ENCODE results near the gene MORC4. TPM values are rescaled to one million over a fixed set of nuclear protein-coding genes. Genes with fewer than 3 reads are reported as not detected.
A peak's percentile ranks its signal among the peaks of the same experiment; 100 is the strongest.

Gene MORC4
- total and polyA plus RNA-seq, 8 donors = 1.3 to 33.8 (median 6.6) TPM

- DNase-seq = no peak
- H3K4me1 ChIP-seq = no peaks in the 10 kb centered on the region
- TF ChIP-seq POLR2A (IDR thresholded peaks at IDR 0.05) = no peak
- no peak for TF ChIP-seq POLR2AphosphoS5 (IDR thresholded peaks at IDR 0.05)
- H3K4me3 ChIP-seq = no peak overlapping the region
- WGBS, 5 donors = 21 to 39% (median 33%) methylated on average over 2 of the region's 2 CpGs
- H3K9me3 ChIP-seq = no peaks in the 10 kb centered on the region
- peaks cover 0 to 14% (median 0%) of the 10 kb centered on the region in 3 donors for H3K27me3 ChIP-seq
- H3K27ac ChIP-seq = no peak overlapping the region
- intact Hi-C loops (cut with DNase I; ENCODE audit: low total_unique reads) = no loop called here
- H3K36me3 ChIP-seq = no peaks in the 10 kb centered on the region
Observed at GRCh38 chrX:106921637-106922036, 78.4 kb downstream of the MORC4 start.

GRCh38 chrX:106919932-106920452 is 80.0 kb downstream of the MORC4 start, which contains the start of gene CLDN2:
CLDN2 (plus strand) TSS chrX:106920402; CDS start chrX:106928229, 7,827 bp downstream.
- no peak within 1 kb of the TSS for H3K4me3 ChIP-seq
- H3K27ac ChIP-seq = no peak within 1 kb of the TSS
- DNase-seq = no peak
- H3K4me1 ChIP-seq = no peaks in the 10 kb centered on the region
- intact Hi-C loops (cut with DNase I; ENCODE audit: low total_unique reads) = no loop called here
- H3K9me3 ChIP-seq = no peaks in the 10 kb centered on the region
- WGBS, 5 donors = 32 to 70% (median 59%) methylated on average over 2 of the region's 2 CpGs
- H3K27me3 ChIP-seq = peaks cover 0 to 14% (median 0%) of the 10 kb centered on the region in 3 donors
- TF ChIP-seq POLR2A (IDR thresholded peaks at IDR 0.05) = no peak
- TF ChIP-seq EP300 (IDR thresholded peaks at IDR 0.05) = no peak
- TF ChIP-seq CTCF (IDR thresholded peaks at IDR 0.05) = no peak
- TF ChIP-seq POLR2AphosphoS5 (IDR thresholded peaks at IDR 0.05) = no peak
- H3K36me3 ChIP-seq = no peaks in the 10 kb centered on the region

GRCh38 chrX:106917830-106918500 is 82.0 kb downstream of the MORC4 start:
- TF ChIP-seq CTCF (IDR thresholded peaks at IDR 0.05) = no peak
- no peak for TF ChIP-seq POLR2AphosphoS5 (IDR thresholded peaks at IDR 0.05)
- no peak for TF ChIP-seq POLR2A (IDR thresholded peaks at IDR 0.05)
- TF ChIP-seq EP300 (IDR thresholded peaks at IDR 0.05) = no peak
- H3K4me1 ChIP-seq = no peaks in the 10 kb centered on the region
- peaks cover 0 to 17% (median 0%) of the 10 kb centered on the region in 3 donors for H3K27me3 ChIP-seq
- H3K9me3 ChIP-seq = no peaks in the 10 kb centered on the region
- no peak for DNase-seq
- no peak overlapping the region for H3K27ac ChIP-seq
- 36 to 58% (median 45%) methylated on average over 6 of the region's 6 CpGs for WGBS, 5 donors
- no peak overlapping the region for H3K4me3 ChIP-seq
- H3K36me3 ChIP-seq = no peaks in the 10 kb centered on the region
- intact Hi-C loops (cut with DNase I; ENCODE audit: low total_unique reads) = no loop called here

GRCh38 chrX:106912864-106913263 is 87.1 kb downstream of the MORC4 start:
- DNase-seq = no peak
- Histone ChIP-seq H3K27ac (no peak overlapping the region), H3K4me3 (no peak overlapping the region), H3K27me3 (peaks cover 0 to 4% (median 0%) of the 10 kb centered on the region in 3 donors), H3K4me1 (no peaks in the 10 kb centered on the region), H3K36me3 (no peaks in the 10 kb centered on the region), H3K9me3 (no peaks in the 10 kb centered on the region)
- 65 to 83% (median 72%) methylated on average over 2 of the region's 2 CpGs for WGBS, 5 donors
- TF ChIP-seq CTCF (IDR thresholded peaks at IDR 0.05) = no peak
- TF ChIP-seq EP300 (IDR thresholded peaks at IDR 0.05) = no peak
- no peak for TF ChIP-seq POLR2AphosphoS5 (IDR thresholded peaks at IDR 0.05)
- TF ChIP-seq POLR2A (IDR thresholded peaks at IDR 0.05) = no peak
- intact Hi-C loops (cut with DNase I; ENCODE audit: low total_unique reads) = no loop called here

- no peaks in the 10 kb centered on the region for H3K9me3 ChIP-seq
- peaks cover 0 to 7% (median 0%) of the 10 kb centered on the region in 3 donors for H3K27me3 ChIP-seq
- intact Hi-C loops (cut with DNase I; ENCODE audit: low total_unique reads) = no loop called here
- DNase-seq = peak in 1 of 2 donors; percentile 79
- no peak for TF ChIP-seq POLR2A (IDR thresholded peaks at IDR 0.05)
- no peak for TF ChIP-seq CTCF (IDR thresholded peaks at IDR 0.05)
- no peak for TF ChIP-seq EP300 (IDR thresholded peaks at IDR 0.05)
- TF ChIP-seq POLR2AphosphoS5 (IDR thresholded peaks at IDR 0.05) = no peak
- 40 to 51% (median 47%) methylated on average over 6 of the region's 6 CpGs for WGBS, 5 donors
- no peak overlapping the region for H3K4me3 ChIP-seq
- H3K36me3 ChIP-seq = no peaks in the 10 kb centered on the region
- H3K4me1 ChIP-seq = no peaks in the 10 kb centered on the region
- no peak overlapping the region for H3K27ac ChIP-seq
Observed at GRCh38 chrX:106906361-106906760, 93.7 kb downstream of the MORC4 start.
